Glutamatergic neuron (in vitro differentiated cells): ENCODE measurements around the gene CAVIN3. TPM values are rescaled to one million over a fixed set of nuclear protein-coding genes. Genes with fewer than 3 reads are reported as not detected.
"Not testable (repeated sequence)": the region's sequence is repeated elsewhere in the genome, so short reads cannot be mapped to it uniquely, and the experiment has no call there.

Source experiments
- DNase-seq: peaks from one replicate; pipeline ENCODE4 v3.0.0; 2022
- H3K27ac Mint-ChIP-seq: one replicate; pipeline ENCODE4 v1.8.0; 2020; ENCODE audit warnings: mild to moderate bottlenecking, mixed read lengths, inconsistent platforms; ENCODE audit not compliant: unreplicated experiment
- H3K27me3 Mint-ChIP-seq: one replicate; pipeline ENCODE4 v1.8.0; 2020; ENCODE audit warnings: mild to moderate bottlenecking, moderate library complexity, mixed read lengths, inconsistent platforms; ENCODE audit not compliant: unreplicated experiment
- H3K36me3 Mint-ChIP-seq: one replicate; pipeline ENCODE4 v1.8.0; 2020; ENCODE audit warnings: mild to moderate bottlenecking, mixed read lengths, inconsistent platforms; ENCODE audit not compliant: unreplicated experiment
- H3K4me1 Mint-ChIP-seq: one replicate; pipeline ENCODE4 v1.8.0; 2020; ENCODE audit warnings: mild to moderate bottlenecking, low read depth, mixed read lengths, inconsistent platforms; ENCODE audit not compliant: unreplicated experiment
- H3K4me3 Mint-ChIP-seq: one replicate; pipeline ENCODE4 v1.8.0; 2020; ENCODE audit warnings: mild to moderate bottlenecking, mixed read lengths, inconsistent platforms; ENCODE audit not compliant: unreplicated experiment
- H3K9me3 Mint-ChIP-seq: one replicate; pipeline ENCODE4 v1.8.0; 2020; ENCODE audit warnings: mild to moderate bottlenecking, moderate library complexity, mixed read lengths, inconsistent platforms; ENCODE audit not compliant: unreplicated experiment
- total RNA-seq: library from RNA; stranded (reverse); fragmentation: NEBNext Ultra II Directional; extraction: Animal tissue kit (Norgen Biotek cat#: 25700); gene quantifications from one replicate; pipeline ENCODE4 v1.2.1, GENCODE V29; 2021; ENCODE audit not compliant: unreplicated experiment
- TF ChIP-seq, protein P1 (sequence below): fragments of 200-600 bp; sonication (generic); IDR thresholded peaks from one replicate; pipeline ENCODE4 v1.5.0; 2021; ENCODE audit not compliant: partially characterized antibody, unreplicated experiment

Gene CAVIN3
- total RNA-seq, 1 donor from 2014 or later: 5.9 TPM

DNA sequence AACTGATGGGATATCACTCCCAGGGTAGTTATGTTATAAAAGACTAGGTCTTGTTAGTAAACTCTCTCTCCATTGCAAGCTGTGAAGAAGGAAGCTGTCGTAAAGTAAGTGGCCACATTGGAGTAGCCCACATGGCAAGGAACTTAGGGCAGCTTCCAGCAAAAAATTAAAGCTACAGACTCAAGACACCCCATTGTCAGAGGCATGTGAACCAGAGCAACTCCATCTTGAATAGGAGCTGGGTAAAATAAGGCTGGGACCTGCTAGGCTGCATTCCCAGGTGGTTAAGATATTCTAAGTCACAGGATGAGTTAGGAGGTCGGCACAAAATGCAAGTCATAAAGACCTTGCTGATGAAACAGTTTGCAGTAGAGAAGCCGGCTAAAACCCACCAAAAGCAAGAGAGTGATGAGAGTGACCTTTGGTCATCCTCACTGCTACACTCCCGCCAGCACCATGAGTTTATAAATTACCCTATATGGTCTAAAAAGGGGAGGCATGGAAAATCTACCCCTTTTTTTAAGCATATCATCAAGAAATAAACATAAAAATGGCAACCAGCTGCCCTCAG, 36.8 kb downstream of the CAVIN3 start:
- TF ChIP-seq, protein P1, sequence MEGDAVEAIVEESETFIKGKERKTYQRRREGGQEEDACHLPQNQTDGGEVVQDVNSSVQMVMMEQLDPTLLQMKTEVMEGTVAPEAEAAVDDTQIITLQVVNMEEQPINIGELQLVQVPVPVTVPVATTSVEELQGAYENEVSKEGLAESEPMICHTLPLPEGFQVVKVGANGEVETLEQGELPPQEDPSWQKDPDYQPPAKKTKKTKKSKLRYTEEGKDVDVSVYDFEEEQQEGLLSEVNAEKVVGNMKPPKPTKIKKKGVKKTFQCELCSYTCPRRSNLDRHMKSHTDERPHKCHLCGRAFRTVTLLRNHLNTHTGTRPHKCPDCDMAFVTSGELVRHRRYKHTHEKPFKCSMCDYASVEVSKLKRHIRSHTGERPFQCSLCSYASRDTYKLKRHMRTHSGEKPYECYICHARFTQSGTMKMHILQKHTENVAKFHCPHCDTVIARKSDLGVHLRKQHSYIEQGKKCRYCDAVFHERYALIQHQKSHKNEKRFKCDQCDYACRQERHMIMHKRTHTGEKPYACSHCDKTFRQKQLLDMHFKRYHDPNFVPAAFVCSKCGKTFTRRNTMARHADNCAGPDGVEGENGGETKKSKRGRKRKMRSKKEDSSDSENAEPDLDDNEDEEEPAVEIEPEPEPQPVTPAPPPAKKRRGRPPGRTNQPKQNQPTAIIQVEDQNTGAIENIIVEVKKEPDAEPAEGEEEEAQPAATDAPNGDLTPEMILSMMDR: no peak
- Mint-ChIP-seq H3K36me3 (no peaks in the 10 kb centered on the region), H3K27me3 (peaks cover 6% of the 10 kb centered on the region), H3K27ac (no peak overlapping the region), H3K4me1 (no peaks in the 10 kb centered on the region), H3K4me3 (no peak overlapping the region), H3K9me3 (no peaks in the 10 kb centered on the region)
- no peak for DNase-seq

DNA sequence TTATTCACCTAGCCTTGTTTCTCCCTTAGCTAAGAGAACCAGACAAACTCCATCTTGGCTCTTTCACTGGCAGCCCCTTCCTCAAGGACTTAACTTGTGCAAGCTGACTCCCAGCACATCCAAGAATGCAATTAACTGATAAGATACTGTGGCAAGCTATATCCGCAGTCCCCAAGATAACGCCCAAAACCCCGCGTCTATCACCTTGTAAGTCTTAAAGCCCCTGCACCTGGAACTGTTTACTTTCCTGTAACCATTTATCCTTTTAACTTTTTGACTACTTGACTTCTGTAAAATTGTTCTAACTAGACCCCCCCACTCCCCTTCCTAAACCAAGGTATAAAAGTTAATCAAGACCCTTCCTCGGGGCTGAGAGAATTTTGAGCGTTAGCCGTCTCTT, 39.5 kb downstream of the CAVIN3 start:
- H3K27me3 Mint-ChIP-seq, H3K4me3 Mint-ChIP-seq: not testable (repeated sequence)

DNA sequence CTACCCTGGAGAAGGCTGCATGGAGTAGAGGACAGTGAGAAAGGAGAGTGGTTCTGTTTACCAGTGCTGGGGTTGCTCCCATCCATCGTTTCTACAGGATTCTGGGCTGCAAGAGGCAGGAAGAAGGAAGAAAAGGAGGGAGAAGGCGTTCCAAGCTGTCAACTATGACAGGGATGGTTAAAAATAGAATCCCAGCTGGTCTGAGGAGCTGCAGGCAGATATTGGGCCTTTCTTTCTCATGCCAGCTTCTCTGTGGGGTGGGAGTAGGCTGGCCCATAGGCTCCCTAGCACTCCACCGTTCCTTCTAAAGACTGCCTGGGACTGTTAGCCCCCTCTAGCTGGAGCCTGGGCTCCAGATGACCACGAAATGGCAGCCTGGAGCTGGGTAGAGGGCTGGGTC, 47.1 kb downstream of the CAVIN3 start:
- Mint-ChIP-seq H3K36me3 (no peaks in the 10 kb centered on the region), H3K9me3 (peaks cover 2% of the 10 kb centered on the region), H3K27me3 (peaks cover 2% of the 10 kb centered on the region), H3K4me1 (peaks cover 8% of the 10 kb centered on the region), H3K4me3 (no peak overlapping the region), H3K27ac (peak overlapping the region; percentile 14)
- TF ChIP-seq, protein P1: no peak
- no peak for DNase-seq

More for the DNA sequence above, 39.5 kb downstream of the CAVIN3 start:
- H3K9me3 Mint-ChIP-seq, DNase-seq, H3K4me1 Mint-ChIP-seq, H3K27ac Mint-ChIP-seq, H3K36me3 Mint-ChIP-seq: not testable (repeated sequence)

DNA sequence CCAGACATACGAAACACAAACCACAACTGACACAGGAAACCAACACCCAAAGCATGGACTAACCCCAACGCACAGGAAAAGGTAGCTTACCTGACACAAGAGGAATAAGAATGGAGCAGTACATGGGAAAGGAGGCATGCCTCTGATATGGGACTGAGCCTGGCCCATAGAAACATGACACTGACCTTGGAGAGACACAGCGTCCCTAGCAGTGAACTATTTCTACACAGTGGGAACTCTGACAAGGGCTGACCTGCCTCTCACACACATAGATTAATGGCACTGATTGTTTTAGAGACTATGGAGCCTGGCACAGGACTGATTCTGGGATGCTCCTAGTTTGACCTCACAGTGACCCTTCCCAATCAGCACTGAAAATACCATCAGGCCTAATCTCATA, 48.7 kb downstream of the CAVIN3 start:
- no peak overlapping the region for H3K27ac Mint-ChIP-seq
- H3K4me1 Mint-ChIP-seq: peaks cover 8% of the 10 kb centered on the region
- no peak for DNase-seq
- TF ChIP-seq, protein P1: no peak
- peaks cover 2% of the 10 kb centered on the region for H3K27me3 Mint-ChIP-seq
- no peaks in the 10 kb centered on the region for H3K9me3 Mint-ChIP-seq
- no peaks in the 10 kb centered on the region for H3K36me3 Mint-ChIP-seq
- no peak overlapping the region for H3K4me3 Mint-ChIP-seq

- H3K4me1 Mint-ChIP-seq: peaks cover 8% of the 10 kb centered on the region
- DNase-seq: no peak
- no peaks in the 10 kb centered on the region for H3K9me3 Mint-ChIP-seq
- peaks cover 2% of the 10 kb centered on the region for H3K27me3 Mint-ChIP-seq
- no peaks in the 10 kb centered on the region for H3K36me3 Mint-ChIP-seq
- no peak overlapping the region for H3K4me3 Mint-ChIP-seq
- no peak overlapping the region for H3K27ac Mint-ChIP-seq
- TF ChIP-seq, protein P1: no peak
Measured at GRCh38 chr11:6270584-6271246, 49.6 kb downstream of the CAVIN3 start.
